Prostate gland (tissue), 2 donors: Measurements from ENCODE around the gene NGRN.

Experiments
- CTCF ChIP-seq, 4 experiments: fragments of 200-600 bp in 2 of 4; fragments of 450-650 bp in 2 of 4; sonication (generic) in 2 of 4; IDR thresholded peaks; 1 replicate in 3 of 4; 2 replicates in 1 of 4; pipeline ENCODE4 v1.5.1; 2016 to 2019; ENCODE audit warnings: antibody characterized with exemption in 4 of 4, mild to moderate bottlenecking in 2 of 4, moderate library complexity in 2 of 4
- POLR2A ChIP-seq: fragments of 450-650 bp; IDR thresholded peaks from one replicate; pipeline ENCODE4 v1.6.1; 2016; ENCODE audit warnings: antibody characterized with exemption, mild to moderate bottlenecking
- POLR2AphosphoS5 ChIP-seq: sonication (generic); formaldehyde crosslinking; IDR thresholded peaks from one replicate; pipeline ENCODE4 v1.6.1; 2017; ENCODE audit warnings: antibody characterized with exemption

GRCh38 chr15:90270502-90271150 is 5.2 kb downstream of the NGRN start:
- TF ChIP-seq CTCF (IDR thresholded peaks at IDR 0.05) (no peak), POLR2A (no peak), POLR2AphosphoS5 (no peak)
